Mucosa of stomach (tissue), 1 donor: Measurements from ENCODE around the gene KRTAP12-2.
"Not testable (repeated sequence)": the region's sequence is repeated elsewhere in the genome, so short reads cannot be mapped to it uniquely, and the experiment has no call there.

Experiments
- H3K27me3 ChIP-seq: one replicate; pipeline ENCODE4 v1.7.0; 2013; ENCODE audit warnings: mild to moderate bottlenecking, low read length; ENCODE audit not compliant: control insufficient read depth, insufficient read depth
- H3K36me3 ChIP-seq: one replicate; pipeline ENCODE4 v1.7.0; 2013; ENCODE audit warnings: low read length; ENCODE audit not compliant: control insufficient read depth, insufficient read depth
- H3K4me1 ChIP-seq: one replicate; pipeline ENCODE4 v1.7.0; 2013; ENCODE audit warnings: mild to moderate bottlenecking, low read length; ENCODE audit not compliant: control insufficient read depth, insufficient read depth
- H3K4me3 ChIP-seq: one replicate; pipeline ENCODE4 v1.7.0; 2013; ENCODE audit warnings: low read length
- H3K9ac ChIP-seq: one replicate; pipeline ENCODE4 v1.7.0; 2013; ENCODE audit warnings: mild to moderate bottlenecking, low read length, moderate library complexity
- H3K9me3 ChIP-seq: one replicate; pipeline ENCODE4 v1.7.0; 2013; ENCODE audit warnings: mild to moderate bottlenecking, low read length, moderate library complexity; ENCODE audit not compliant: control insufficient read depth
- donor health status: Pancreatic carcinoma.

KRTAP12-2 gene

DNA sequence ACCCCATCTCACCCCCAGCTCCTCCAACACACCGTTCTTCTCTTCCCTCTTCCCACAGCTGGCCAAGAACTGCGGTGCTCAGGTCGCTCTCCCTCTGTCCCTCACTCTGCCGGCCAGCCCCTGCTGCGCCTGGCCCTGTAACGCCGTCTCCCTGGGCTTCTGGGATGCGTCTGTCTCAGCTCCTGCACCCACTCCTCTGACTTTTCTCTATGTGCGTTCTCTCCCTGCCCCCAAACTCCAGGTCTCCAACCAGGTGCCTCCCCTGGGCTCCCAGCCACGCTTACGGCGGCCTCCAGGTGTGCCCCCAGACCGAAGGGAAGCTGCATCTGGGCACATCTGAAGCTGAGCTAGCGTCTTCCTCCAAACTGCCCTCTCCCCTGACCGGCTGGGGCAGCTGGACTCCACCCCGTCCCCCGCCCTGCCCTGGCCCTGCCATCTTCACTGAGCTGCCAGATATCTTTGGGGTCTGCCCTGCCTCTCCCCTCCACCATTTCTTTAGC lies 32.8 kb upstream of the KRTAP12-2 start:
- Histone ChIP-seq H3K9ac (no peak overlapping the region), H3K27me3 (peaks cover 68% of the 10 kb centered on the region), H3K36me3 (no peaks in the 10 kb centered on the region), H3K4me3 (no peak overlapping the region), H3K9me3 (no peaks in the 10 kb centered on the region), H3K4me1 (no peaks in the 10 kb centered on the region)

GRCh38 chr21:44697811-44698734 lies 31.3 kb upstream of the KRTAP12-2 start:
- no peak overlapping the region for H3K9ac ChIP-seq
- H3K9me3 ChIP-seq = no peaks in the 10 kb centered on the region
- peaks cover 54% of the 10 kb centered on the region for H3K27me3 ChIP-seq
- H3K4me1 ChIP-seq = no peaks in the 10 kb centered on the region
- no peaks in the 10 kb centered on the region for H3K36me3 ChIP-seq
- H3K4me3 ChIP-seq = no peak overlapping the region

DNA sequence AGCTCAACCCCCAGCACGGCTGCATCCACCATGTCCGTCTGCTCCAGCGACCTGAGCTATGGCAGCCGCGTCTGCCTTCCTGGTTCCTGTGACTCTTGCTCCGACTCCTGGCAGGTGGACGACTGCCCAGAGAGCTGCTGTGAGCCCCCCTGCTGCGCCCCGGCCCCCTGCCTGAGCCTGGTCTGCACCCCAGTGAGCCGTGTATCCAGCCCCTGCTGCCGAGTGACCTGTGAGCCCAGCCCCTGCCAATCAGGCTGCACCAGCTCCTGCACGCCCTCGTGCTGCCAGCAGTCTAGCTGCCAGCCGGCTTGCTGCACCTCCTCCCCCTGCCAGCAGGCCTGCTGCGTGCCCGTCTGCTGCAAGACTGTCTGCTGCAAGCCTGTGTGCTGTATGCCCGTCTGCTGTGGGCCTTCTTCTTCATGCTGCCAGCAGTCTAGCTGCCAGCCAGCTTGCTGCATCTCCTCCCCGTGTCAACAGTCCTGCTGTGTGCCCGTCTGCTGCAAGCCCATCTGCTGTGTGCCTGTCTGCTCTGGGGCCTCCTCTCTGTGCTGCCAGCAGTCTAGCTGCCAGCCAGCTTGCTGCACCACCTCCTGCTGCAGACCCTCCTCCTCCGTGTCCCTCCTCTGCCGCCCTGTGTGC lies 30.6 kb upstream of the KRTAP12-2 start, which contains the start of gene KRTAP10-12:
TSS of gene KRTAP10-12 (plus strand) at position 1 of the 639 bp plus-strand sequence. CDS start at position 31, 30 bp downstream.
- H3K4me1 ChIP-seq, H3K4me3 ChIP-seq, H3K9ac ChIP-seq, H3K36me3 ChIP-seq, H3K9me3 ChIP-seq: not testable (repeated sequence)
- peaks cover 46% of the 10 kb centered on the region for H3K27me3 ChIP-seq

DNA sequence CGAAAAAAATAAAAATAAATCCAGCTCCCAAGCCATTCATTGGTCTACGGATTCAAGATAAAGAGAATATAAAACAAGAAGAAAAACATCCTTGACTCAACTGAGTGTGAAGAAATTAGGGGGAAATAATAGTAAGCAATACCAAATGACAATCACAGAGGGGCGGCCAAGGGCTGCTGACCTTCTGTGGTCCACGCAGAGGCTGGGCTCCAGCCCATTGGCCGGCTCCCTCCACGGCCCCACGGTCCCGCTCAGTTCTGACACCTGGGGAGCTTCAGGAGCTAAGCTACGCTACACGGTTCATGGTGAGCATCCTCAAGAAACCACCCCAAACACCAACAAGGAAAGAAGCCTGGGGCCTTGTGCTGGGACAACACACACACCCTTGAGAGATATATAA lies 29.8 kb upstream of the KRTAP12-2 start:
- H3K27me3 ChIP-seq = peaks cover 42% of the 10 kb centered on the region
- H3K4me3 ChIP-seq = no peak overlapping the region
- H3K9me3 ChIP-seq = no peaks in the 10 kb centered on the region
- H3K36me3 ChIP-seq = no peaks in the 10 kb centered on the region
- H3K9ac ChIP-seq = no peak overlapping the region
- H3K4me1 ChIP-seq = no peaks in the 10 kb centered on the region

DNA sequence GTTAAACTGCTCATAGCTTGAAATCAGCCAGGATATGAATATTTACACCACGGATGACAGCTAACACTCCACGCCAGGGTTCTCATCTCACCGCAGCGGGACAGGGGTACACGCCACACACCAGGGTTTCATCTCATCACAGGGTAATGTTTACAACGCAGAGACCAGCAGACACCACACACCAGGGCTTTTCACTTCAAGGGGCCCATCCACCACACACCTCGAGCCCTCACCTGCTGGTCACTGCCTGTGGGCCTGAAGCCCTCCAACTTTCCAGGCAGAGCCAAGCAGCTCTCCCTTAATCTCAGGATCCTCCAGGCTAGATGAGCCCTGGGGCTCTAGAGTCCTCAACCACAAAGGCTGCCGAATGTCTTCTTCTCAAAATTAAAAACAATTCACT lies 28.9 kb upstream of the KRTAP12-2 start:
- peaks cover 37% of the 10 kb centered on the region for H3K27me3 ChIP-seq
- no peak overlapping the region for H3K4me3 ChIP-seq
- H3K36me3 ChIP-seq = no peaks in the 10 kb centered on the region
- H3K4me1 ChIP-seq = no peaks in the 10 kb centered on the region
- H3K9ac ChIP-seq = no peak overlapping the region
- H3K9me3 ChIP-seq = no peaks in the 10 kb centered on the region

DNA sequence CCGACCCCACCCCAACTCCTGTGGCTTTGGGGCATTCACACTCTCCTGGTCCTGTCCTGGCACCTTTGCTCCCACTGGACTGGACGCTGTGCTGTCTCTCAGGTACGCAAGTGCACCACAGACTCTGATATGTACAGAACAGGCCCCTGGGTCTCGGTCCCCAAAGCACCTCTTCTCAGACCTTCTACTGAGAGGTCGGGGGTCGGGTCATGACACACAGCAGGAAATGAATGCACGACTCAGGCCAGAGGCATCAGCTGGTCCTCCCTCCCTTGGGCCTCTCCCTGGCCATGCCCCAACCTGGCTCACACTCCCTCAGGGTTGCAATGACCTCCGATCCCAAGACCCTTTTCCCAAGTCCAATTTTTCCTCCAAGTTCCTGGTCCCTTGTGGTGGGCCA lies 28.5 kb upstream of the KRTAP12-2 start:
- Histone ChIP-seq H3K27me3 (peaks cover 33% of the 10 kb centered on the region), H3K9me3 (no peaks in the 10 kb centered on the region), H3K4me1 (no peaks in the 10 kb centered on the region), H3K9ac (no peak overlapping the region), H3K36me3 (no peaks in the 10 kb centered on the region), H3K4me3 (no peak overlapping the region)

DNA sequence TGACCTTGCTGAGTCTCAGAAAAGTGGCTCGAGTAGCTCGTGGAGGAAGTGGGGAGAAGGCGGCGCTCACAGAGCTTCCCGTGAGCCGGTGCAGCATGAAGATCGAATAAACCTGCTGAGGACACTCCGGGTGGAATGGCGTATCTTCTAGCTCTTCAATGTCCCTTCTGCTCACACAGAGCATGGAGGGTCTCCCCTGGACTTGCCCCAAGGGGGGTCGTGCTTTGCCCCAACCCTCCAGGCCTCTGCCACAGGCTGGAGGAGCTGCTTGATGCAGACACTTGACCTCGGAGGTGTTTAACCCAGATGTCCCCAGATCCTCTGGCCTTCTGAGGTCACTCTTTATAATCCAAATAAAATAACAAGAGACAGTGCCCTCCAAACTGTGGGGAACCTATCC lies 28.0 kb upstream of the KRTAP12-2 start:
- Histone ChIP-seq H3K4me1 (no peaks in the 10 kb centered on the region), H3K9me3 (no peaks in the 10 kb centered on the region), H3K27me3 (peaks cover 29% of the 10 kb centered on the region), H3K9ac (no peak overlapping the region), H3K4me3 (no peak overlapping the region), H3K36me3 (no peaks in the 10 kb centered on the region)

DNA sequence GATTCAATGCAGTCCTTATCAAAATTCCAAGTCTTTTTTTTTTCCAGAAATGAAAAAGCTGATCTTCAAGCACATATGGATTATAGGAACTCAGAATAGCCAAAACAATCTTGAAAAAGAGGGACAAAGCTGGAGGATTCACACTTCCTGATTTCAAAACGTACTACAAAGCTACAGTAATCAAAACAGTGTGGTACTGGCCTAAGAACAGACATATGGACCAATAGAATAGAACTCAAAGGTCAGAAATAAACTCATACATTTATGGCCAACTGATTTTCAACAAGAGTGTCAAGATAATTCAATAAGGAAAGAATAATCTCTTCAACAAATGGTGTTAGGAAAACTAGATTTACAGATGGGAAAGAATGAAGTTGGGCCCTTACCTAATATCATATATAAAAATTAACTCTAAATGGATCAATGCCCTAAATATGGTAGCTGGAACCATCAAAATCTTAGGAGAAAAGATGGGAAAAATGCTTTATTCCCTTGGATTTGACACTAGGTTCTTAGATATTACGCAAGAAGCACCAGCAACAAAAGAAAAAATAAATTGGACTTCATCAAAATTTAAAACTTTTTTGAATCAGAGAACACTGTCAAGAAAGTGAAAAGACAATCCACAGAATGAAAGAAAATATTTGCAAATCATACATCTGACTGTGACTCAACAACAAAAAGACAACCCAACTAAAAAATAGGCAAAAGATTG lies 26.2 kb upstream of the KRTAP12-2 start:
- no peaks in the 10 kb centered on the region for H3K36me3 ChIP-seq
- H3K27me3 ChIP-seq = peaks cover 23% of the 10 kb centered on the region
- no peak overlapping the region for H3K9ac ChIP-seq
- H3K4me3 ChIP-seq = no peak overlapping the region
- no peaks in the 10 kb centered on the region for H3K4me1 ChIP-seq
- H3K9me3 ChIP-seq = no peaks in the 10 kb centered on the region

- no peak overlapping the region for H3K4me3 ChIP-seq
- peaks cover 24% of the 10 kb centered on the region for H3K27me3 ChIP-seq
- H3K4me1 ChIP-seq = no peaks in the 10 kb centered on the region
- no peak overlapping the region for H3K9ac ChIP-seq
- no peaks in the 10 kb centered on the region for H3K9me3 ChIP-seq
- H3K36me3 ChIP-seq = no peaks in the 10 kb centered on the region
Observed at GRCh38 chr21:44691686-44692085, 25.0 kb upstream of the KRTAP12-2 start.

GRCh38 chr21:44689740-44690139 lies 23.0 kb upstream of the KRTAP12-2 start:
- not testable (repeated sequence) for H3K4me1 ChIP-seq, H3K9me3 ChIP-seq, H3K9ac ChIP-seq, H3K36me3 ChIP-seq, H3K4me3 ChIP-seq
- H3K27me3 ChIP-seq = peaks cover 20% of the 10 kb centered on the region

DNA sequence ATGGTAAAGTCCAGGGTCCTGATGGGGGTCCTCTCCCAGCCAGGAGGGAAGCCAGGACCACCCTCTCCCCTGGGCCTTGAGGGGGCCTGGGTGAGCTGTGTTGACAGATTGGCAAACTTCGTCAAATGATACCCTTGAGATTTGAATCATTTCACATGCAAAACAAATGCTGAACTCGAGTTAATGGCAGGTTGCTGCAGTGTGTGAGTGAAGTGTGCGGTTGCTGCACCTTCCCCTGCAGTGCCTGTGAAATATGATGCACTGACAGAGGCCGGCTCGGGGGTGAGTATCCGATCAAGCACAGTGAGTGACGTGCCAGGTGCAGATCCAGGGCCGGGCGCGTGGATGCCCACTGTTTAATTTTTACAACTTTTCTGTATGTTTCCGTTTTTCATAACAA lies 20.9 kb upstream of the KRTAP12-2 start:
- no peaks in the 10 kb centered on the region for H3K36me3 ChIP-seq
- no peaks in the 10 kb centered on the region for H3K4me1 ChIP-seq
- no peak overlapping the region for H3K9ac ChIP-seq
- no peaks in the 10 kb centered on the region for H3K9me3 ChIP-seq
- peaks cover 20% of the 10 kb centered on the region for H3K27me3 ChIP-seq
- no peak overlapping the region for H3K4me3 ChIP-seq
